IPS-NIHi11 (cell line): Measurements from ENCODE around the gene SRGAP2C.
"Not testable (repeated sequence)": the region's sequence is repeated elsewhere in the genome, so short reads cannot be mapped to it uniquely, and the experiment has no call there.

ENCODE experiments used
- DNase-seq: peaks from one replicate; pipeline ENCODE4 v3.0.0; 2012; ENCODE audit warnings: mixed read lengths, low spot score

SRGAP2C gene

GRCh38 chr1:121337958-121338357 is 153.2 kb downstream of the SRGAP2C start:
- DNase-seq, result not testable (repeated sequence)

DNA sequence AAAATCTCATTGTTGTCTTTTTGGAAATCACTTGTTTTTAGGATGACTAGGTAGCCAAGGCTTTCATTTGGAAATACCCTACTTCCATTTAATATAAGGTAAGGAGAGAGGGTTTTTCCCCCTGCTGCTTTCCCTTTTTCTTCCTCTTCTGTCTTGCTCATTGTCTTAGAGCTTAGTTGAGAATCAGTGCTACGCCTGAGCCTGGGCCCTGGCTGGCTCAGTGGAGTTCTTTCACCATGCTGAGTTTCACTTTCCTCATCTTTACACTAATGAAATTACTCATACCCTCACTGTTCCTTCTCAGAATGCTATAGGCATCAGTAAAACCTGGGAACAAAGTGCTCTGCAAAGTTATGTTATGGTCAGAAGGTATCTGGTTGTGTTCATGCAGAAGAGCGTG is 154.8 kb downstream of the SRGAP2C start:
- DNase-seq, result not testable (repeated sequence)

DNA sequence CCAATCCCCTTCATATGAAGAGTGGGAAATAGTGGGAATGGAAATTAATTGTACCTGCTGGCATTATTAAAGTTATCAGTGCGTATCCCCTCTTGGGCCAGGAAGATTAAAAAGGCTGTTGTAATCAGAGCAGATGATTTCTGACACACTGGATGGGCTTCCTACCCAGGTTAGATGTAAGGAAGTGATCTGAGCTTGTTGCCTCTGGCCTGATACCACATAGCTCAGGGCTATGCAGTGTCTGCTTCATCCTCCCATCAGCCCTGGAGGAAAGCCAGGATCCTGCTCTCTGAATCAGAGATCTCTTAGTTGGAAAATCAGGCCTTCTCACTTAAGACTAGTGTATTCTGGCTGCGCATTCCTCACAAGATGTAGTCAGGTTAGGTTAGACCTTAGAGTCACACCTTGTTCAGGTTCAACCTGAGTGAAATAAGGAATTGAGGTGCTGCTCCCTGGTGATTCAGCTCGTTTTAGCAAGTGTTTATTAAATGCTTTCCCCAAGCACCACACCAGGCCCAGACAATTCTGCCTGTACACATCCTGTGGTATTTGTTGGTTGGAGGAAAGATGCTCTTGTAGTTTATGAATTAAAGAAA is 158.6 kb downstream of the SRGAP2C start:
- not testable (repeated sequence) for DNase-seq

- not testable (repeated sequence) for DNase-seq
Measured at GRCh38 chr1:121344355-121344754, 159.6 kb downstream of the SRGAP2C start.

DNA sequence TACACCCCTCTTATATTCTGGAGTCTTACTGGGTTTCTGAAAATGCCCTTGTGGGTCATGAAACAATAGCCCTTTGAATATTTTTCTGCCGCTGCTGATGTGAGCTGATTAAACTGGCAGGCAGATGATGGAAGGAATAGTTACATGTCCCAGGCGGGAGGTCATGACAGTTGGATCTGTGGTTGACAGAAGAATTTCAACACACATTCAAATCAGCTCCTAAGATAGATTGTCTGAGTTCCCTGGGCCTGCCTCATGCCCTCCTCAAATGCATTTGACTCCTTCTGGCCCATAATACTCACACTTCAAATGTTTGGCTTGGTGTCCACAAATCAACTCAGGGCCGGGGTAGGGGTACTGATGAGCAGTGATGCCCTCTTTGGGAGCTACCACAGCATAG is 161.9 kb downstream of the SRGAP2C start:
- DNase-seq, result not testable (repeated sequence)

DNA sequence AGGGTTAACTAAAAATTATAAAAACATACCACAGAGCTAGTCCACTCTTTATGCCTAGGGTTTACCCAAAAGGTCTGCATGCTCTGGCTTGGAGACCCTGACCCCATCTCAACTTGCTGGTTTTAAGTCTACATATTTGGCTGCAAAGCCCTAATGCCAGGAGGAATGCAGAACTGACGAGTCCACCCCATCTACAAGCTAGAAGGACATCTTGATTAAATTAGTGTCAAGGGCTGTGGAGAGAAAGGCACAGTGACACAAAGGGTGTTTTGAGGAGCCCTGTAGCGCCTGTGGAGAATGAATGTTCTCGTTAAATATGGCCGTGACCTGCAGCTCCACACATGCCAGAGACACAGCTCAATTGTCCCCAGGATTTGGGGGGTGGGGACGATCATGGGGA is 162.7 kb downstream of the SRGAP2C start:
- not testable (repeated sequence) for DNase-seq

DNA sequence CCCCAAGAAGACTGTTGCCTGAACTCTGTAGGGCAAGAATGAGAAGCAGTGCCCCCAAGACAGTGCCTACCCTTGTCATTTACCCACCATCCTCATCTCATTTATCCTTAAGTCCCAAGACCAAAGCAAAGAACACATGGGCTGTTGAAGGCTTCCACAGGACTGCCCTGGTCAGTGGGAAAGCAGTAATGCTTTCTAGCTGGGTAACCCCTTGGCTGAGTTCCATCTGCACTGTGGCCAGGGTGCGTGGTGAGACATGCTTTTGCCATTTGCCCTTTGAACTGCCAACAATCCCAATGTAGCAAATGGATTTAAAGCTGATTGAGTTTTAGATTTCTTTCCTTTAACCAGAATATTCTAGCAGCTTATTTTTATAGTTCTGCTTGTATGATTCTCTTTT is 163.3 kb downstream of the SRGAP2C start:
- not testable (repeated sequence) for DNase-seq

- not testable (repeated sequence) for DNase-seq
Measured at GRCh38 chr1:121349332-121349967, 164.7 kb downstream of the SRGAP2C start.

- DNase-seq, result not testable (repeated sequence)
Measured at GRCh38 chr1:121355711-121356420, 171.1 kb downstream of the SRGAP2C start.

- DNase-seq, result not testable (repeated sequence)
Measured at GRCh38 chr1:121356819-121357218, 172.0 kb downstream of the SRGAP2C start.

- not testable (repeated sequence) for DNase-seq
Measured at GRCh38 chr1:121360531-121360930, 175.8 kb downstream of the SRGAP2C start.

GRCh38 chr1:121361451-121362233 is 176.9 kb downstream of the SRGAP2C start:
- not testable (repeated sequence) for DNase-seq

GRCh38 chr1:121362234-121362883 is 177.6 kb downstream of the SRGAP2C start:
- DNase-seq, result not testable (repeated sequence)

- DNase-seq, result not testable (repeated sequence)
Measured at GRCh38 chr1:121365316-121365715, 180.5 kb downstream of the SRGAP2C start.

DNA sequence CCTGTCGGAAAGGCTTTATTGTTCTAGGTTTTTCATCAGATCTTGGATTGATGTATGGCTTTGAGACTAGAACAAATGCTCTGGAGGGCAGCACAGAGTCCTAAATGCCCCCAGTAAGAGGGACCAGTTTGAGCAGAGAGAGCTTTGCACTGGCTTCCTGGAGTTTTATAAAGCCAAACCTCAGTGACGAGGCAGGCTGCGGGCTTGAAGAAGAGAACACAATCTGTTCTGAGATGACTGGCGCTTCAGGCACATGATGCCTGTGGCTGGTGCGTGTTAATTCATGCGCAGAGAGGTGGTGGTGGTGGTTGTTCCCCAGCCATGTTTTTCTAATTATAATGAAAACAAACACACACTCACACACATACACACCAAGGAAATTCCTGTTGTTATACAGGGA is 180.9 kb downstream of the SRGAP2C start:
- not testable (repeated sequence) for DNase-seq

GRCh38 chr1:121366171-121366570 is 181.4 kb downstream of the SRGAP2C start:
- DNase-seq, result not testable (repeated sequence)

DNA sequence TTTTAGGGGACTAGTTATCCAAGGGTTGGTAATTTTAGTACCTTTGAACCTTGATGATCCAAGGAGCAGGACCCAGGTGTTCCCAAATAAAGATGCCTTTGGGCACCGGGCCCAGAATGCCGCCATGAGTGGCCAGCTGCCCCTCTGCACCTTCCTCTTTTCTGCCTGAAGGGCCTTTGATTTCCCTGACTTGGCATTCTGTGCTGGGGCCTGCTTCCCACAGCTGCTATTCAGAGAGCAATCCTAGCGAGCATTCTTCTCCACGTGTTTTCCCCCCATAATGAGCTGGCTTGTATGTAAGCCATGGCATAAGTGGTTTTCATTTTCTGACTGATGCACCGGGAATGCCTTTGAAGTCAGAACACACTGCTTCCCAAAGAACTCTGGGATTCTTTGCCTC is 184.1 kb downstream of the SRGAP2C start:
- DNase-seq, result not testable (repeated sequence)

DNA sequence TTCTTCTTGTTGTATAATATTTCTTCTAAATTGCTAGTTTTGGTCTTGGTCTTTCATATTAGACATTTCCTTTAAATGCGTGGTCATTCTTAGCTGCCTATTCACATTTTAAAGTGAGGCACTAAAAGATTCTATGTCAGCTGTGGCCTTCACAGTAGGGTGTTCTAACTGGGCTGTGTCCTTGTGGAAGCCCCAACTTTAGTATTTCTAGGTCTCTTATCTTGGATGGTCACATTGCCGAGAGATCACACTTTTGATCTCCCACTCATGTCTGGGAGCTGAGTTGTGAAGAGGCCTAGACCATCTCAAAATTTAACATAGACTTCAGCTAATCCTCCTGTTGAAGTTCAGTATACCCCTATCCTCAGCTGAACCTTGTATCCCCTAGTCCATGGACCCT is 185.2 kb downstream of the SRGAP2C start:
- DNase-seq, result not testable (repeated sequence)

DNA sequence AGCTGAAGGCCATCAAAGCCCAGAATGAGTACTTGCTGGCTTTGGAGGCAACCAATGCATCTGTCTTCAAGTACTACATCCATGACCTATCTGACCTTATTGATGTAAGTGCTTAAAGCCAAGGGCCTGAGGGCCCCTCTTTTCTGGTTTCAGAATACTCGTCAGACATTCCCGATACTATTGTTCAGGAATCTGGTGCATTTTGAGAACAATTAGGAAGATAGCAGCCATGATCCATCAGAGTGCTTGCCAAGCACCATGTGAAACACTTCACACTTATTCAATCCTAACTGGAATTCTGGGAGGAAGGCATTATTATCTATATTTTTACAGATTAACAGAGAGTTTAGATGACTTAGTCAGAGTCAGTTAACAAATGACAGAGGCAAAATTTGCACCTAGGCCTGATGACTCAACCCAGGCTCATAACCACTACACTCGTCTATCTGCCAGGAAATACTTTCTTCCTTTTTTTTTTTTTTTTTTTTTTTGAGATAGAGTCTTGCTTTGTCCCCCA is 190.1 kb downstream of the SRGAP2C start:
- not testable (repeated sequence) for DNase-seq

GRCh38 chr1:121376986-121377385 is 192.2 kb downstream of the SRGAP2C start:
- DNase-seq, result not testable (repeated sequence)

DNA sequence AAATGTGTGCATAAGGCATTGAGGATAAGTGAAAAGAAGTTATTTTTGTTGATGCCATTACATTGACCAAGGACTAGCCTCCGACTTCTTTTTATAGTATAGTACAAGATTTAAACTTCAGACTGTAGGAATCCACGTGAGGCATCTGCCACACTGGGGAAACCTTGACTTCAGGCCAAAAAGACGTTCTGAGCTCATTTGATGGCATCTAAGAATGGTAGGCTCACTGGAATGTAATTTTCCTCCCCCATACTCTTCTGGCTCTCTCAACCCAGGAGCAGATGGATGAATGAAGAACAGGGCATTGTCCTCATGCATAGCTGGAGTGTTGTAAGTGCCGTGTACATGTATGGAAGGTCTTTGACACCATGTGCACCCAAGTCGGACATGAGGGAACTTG is 194.0 kb downstream of the SRGAP2C start:
- not testable (repeated sequence) for DNase-seq
